ENCODE data around the gene PLXNB1.

The PLXNB1 gene

DNA sequence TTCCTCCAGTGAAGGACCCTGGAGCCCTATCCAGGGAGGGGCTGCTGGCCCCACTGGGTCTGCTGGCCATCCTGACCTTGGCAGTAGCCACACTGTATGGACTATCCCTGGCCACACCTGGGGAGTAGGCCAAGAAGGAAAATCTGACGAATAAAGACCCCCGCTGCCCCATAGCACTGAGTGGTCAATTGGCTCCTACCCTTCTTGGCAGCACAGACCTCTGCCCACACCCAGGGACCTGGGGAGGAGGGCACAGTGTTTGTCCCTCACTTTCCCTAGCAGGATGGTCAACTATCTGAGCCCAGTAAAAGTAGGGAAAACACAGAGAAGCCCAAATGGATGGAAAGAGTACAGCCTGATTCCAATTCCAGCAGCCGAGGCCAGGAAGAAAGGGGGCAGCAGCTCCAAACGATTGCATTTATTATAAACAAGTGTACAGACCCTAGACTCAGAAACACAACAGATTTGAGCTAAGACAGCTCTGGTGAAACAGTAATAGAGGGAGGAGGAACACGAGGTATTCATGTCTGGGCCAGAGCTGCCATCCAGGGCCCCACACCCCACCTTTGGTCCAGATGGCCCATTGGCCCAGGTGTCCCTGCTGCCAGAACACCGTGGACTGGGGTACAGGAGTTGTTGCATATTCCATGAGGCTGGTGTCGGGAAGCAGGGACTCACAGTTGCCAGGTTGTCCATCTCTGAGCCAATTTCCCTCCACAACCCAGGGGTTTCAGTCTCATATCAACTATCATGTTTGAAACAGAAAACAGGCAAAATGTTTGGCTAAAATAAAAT, 37.8 kb upstream of the PLXNB1 start:
- DNase-seq (ENCODE audit: low read depth in 2 of 2): no peak
- TF ChIP-seq, protein P1, sequence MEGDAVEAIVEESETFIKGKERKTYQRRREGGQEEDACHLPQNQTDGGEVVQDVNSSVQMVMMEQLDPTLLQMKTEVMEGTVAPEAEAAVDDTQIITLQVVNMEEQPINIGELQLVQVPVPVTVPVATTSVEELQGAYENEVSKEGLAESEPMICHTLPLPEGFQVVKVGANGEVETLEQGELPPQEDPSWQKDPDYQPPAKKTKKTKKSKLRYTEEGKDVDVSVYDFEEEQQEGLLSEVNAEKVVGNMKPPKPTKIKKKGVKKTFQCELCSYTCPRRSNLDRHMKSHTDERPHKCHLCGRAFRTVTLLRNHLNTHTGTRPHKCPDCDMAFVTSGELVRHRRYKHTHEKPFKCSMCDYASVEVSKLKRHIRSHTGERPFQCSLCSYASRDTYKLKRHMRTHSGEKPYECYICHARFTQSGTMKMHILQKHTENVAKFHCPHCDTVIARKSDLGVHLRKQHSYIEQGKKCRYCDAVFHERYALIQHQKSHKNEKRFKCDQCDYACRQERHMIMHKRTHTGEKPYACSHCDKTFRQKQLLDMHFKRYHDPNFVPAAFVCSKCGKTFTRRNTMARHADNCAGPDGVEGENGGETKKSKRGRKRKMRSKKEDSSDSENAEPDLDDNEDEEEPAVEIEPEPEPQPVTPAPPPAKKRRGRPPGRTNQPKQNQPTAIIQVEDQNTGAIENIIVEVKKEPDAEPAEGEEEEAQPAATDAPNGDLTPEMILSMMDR (IDR thresholded peaks at IDR 0.05; ENCODE audit: low read depth, low read length): no peak
- peak overlapping the region in 1 of 2 donors; percentile 63 for H3K4me3 ChIP-seq (replicated peaks in 1 of 2; ENCODE audit: low read depth in 2 of 2, low read length in 2 of 2)

DNA sequence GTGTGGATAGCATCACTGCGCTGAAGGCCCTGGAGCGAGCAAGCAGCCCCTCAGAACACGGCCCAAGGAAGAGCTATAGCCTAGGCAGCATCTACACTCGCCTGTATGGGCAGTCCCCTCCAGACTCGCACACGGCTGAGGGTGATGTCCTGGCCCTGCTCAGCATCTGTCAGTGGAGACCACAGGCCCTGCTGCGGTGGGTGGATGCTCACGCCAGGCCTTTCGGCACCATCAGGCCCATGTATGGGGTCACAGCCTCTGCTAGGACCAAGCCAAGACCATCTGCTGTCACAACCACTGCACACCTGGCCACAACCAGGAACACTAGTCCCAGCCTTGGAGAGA, 37.2 kb upstream of the PLXNB1 start:
- no peak for DNase-seq (ENCODE audit: low read depth in 2 of 2)
- TF ChIP-seq, protein P1 (IDR thresholded peaks at IDR 0.05; ENCODE audit: low read depth, low read length): no peak
- H3K4me3 ChIP-seq (replicated peaks in 1 of 2; ENCODE audit: low read depth in 2 of 2, low read length in 2 of 2): peak overlapping the region; percentile 53 to 63

DNA sequence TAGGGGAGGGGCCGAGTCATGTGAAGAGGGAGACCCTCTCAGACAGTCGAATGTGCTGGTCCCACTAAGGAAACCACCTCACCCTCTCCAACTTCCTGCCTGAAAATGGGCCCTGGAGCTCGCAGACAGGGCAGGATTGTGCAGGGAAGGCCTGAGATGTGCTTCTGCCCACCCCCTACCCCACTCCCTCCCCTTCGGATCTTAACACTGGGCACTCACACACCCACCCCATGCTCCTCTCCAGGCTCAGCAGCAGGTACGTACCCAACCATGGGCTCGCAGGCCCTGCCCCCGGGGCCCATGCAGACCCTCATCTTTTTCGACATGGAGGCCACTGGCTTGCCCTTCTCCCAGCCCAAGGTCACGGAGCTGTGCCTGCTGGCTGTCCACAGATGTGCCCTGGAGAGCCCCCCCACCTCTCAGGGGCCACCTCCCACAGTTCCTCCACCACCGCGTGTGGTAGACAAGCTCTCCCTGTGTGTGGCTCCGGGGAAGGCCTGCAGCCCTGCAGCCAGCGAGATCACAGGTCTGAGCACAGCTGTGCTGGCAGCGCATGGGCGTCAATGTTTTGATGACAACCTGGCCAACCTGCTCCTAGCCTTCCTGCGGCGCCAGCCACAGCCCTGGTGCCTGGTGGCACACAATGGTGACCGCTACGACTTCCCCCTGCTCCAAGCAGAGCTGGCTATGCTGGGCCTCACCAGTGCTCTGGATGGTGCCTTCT, 36.7 kb upstream of the PLXNB1 start:
- peak in 1 of 2 donors; percentile 7 for DNase-seq (ENCODE audit: low read depth in 2 of 2)
- peak overlapping the region; percentile 53 to 63 for H3K4me3 ChIP-seq (replicated peaks in 1 of 2; ENCODE audit: low read depth in 2 of 2, low read length in 2 of 2)
- TF ChIP-seq, protein P1 (IDR thresholded peaks at IDR 0.05; ENCODE audit: low read depth, low read length): no peak

DNA sequence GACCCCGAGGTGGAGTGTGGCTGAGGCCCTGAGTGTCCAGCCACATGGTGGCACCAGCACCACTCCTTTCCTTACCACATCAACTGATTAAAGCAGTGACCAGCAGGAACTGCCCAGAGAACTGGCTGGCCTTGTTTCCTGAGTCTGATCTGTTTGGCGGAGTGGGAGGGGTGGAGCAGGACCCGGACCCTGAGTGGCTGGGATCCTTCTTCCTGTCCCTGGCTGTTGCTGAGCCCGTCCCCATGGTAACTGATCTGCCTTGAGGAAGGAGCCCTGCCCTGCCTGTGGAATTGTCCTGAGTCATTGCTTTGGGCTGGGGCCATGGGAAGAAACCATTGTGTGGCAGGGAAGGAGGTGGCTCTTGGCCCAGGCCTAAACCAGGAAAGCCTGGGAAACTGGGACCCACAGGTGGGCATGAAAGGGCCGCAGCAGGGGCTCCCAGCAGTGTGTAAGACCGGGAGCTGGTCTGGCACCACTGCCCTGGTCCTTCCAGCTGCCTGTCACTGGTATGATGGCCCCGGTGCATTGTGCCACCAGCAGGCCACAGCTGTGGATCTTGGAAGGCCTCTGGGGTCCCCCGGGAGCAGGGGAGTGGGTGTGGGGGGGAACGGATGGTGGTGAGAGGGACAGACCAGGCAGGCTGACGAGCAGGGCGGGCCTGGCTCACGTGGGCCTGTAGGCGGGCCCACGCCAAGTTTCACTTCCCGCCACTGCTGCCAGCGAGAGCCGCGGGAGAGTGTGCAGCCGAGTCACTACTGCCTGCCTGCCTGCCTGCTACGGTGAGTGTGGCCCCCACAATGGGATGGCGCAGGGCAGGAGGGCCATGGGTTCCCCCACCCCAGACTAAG, 35.9 kb upstream of the PLXNB1 start:
- TF ChIP-seq, protein P1 (IDR thresholded peaks at IDR 0.05; ENCODE audit: low read depth, low read length): peak; percentile 59
- peak overlapping the region; percentile 53 to 63 for H3K4me3 ChIP-seq (replicated peaks in 1 of 2; ENCODE audit: low read depth in 2 of 2, low read length in 2 of 2)
- peak; percentile 100 for DNase-seq (ENCODE audit: low read depth in 2 of 2)

DNA sequence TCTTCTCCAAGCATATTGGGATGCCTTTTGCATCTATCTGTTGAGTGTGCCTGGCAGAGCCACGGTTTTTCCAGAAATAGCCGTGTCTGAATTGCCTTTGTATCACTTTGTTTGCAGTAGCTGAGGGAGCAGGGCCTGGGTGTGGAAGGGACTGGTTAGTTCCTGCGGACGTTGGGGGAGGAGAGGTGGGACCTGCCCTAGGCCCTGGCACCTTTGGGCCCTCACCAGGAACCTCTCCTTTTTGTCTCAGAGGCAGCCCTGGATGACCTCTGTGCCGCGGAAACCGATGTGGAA, 35.3 kb upstream of the PLXNB1 start:
- no peak overlapping the region for H3K4me3 ChIP-seq (replicated peaks in 1 of 2; ENCODE audit: low read depth in 2 of 2, low read length in 2 of 2)
- DNase-seq (ENCODE audit: low read depth in 2 of 2): no peak
- TF ChIP-seq, protein P1 (IDR thresholded peaks at IDR 0.05; ENCODE audit: low read depth, low read length): no peak

DNA sequence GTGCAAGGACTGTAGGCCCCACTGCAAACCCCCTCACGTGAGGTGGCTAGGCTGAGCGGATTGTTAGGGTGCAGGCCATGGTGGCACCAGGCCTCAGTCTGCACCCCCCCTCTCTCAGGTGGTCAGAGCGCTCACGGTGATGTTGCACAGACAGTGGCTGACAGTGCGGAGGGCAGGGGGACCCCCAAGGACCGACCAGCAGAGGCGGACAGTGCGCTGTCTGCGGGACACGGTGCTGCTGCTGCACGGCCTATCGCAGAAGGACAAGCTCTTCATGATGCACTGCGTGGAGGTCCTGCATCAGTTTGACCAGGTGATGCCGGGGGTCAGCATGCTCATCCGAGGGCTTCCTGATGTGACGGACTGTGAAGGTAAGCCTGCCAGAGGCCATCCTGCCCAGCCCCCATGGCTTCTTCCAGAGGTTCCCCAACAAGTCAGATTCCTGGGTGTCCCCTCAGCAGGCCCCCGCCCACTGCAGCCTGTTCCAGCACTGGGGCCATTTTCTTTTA, 34.9 kb upstream of the PLXNB1 start:
- TF ChIP-seq, protein P1 (IDR thresholded peaks at IDR 0.05; ENCODE audit: low read depth, low read length): no peak
- H3K4me3 ChIP-seq (replicated peaks in 1 of 2; ENCODE audit: low read depth in 2 of 2, low read length in 2 of 2): no peak overlapping the region
- no peak for DNase-seq (ENCODE audit: low read depth in 2 of 2)
